Smooth muscle cell (in vitro differentiated cells): ENCODE measurements around the gene DST. TPM values are rescaled to one million over a fixed set of nuclear protein-coding genes. Genes with fewer than 3 reads are reported as not detected.

Source experiments
- DNase-seq: peaks from one replicate; lab custom pipeline; 2025; ENCODE audit not compliant: unreplicated experiment; lab: John Stamatoyannopoulos, UW
- H2AFZ ChIP-seq: fragments of 200-600 bp; sonication (generic); 2 replicates; pipeline ENCODE4 v1.6.0; 2016; ENCODE audit warnings: antibody characterized with exemption, low read depth, mild to moderate bottlenecking
- H3F3A ChIP-seq: fragments of 200-600 bp; sonication (generic); 2 replicates; pipeline ENCODE4 v1.6.0; 2017; ENCODE audit warnings: antibody characterized with exemption, low read depth
- H3K27ac ChIP-seq: fragments of 200-600 bp; sonication (generic); 2 replicates; pipeline ENCODE4 v1.5.1; 2016; ENCODE audit warnings: low read depth, mild to moderate bottlenecking
- H3K27me3 ChIP-seq: fragments of 200-600 bp; sonication (generic); 2 replicates; pipeline ENCODE4 v1.6.1; 2016; ENCODE audit warnings: low read depth, mild to moderate bottlenecking
- H3K36me3 ChIP-seq: fragments of 200-600 bp; sonication (generic); 2 replicates; pipeline ENCODE4 v1.5.1; 2016; ENCODE audit warnings: low read depth
- H3K4me1 ChIP-seq: fragments of 200-600 bp; sonication (generic); 2 replicates; pipeline ENCODE4 v1.5.1; 2016; ENCODE audit warnings: low read depth
- H3K4me2 ChIP-seq: fragments of 200-600 bp; sonication (generic); 2 replicates; pipeline ENCODE4 v1.6.0; 2016; ENCODE audit warnings: mild to moderate bottlenecking
- H3K4me3 ChIP-seq: fragments of 200-600 bp; sonication (generic); 2 replicates; pipeline ENCODE4 v1.5.1; 2016; ENCODE audit warnings: mild to moderate bottlenecking
- H3K79me2 ChIP-seq: fragments of 200-600 bp; sonication (generic); 2 replicates; pipeline ENCODE4 v1.6.0; 2016; ENCODE audit warnings: low read depth, mild to moderate bottlenecking
- H3K9ac ChIP-seq: fragments of 200-600 bp; sonication (generic); 2 replicates; pipeline ENCODE4 v1.6.0; 2016; ENCODE audit warnings: low read depth
- H3K9me3 ChIP-seq: fragments of 200-600 bp; sonication (generic); replicated peaks from 2 replicates; pipeline ENCODE4 v1.5.1; 2016; ENCODE audit warnings: low read depth
- H4K20me1 ChIP-seq: fragments of 200-600 bp; sonication (generic); 2 replicates; pipeline ENCODE4 v1.6.0; 2016; ENCODE audit warnings: low read depth
- WGBS: methylation state at CpG from one replicate; pipeline ENCODE4 v1.1.7; 2016; ENCODE audit warnings: low lambda C conversion rate; 5-methylcytosine and 5-hydroxymethylcytosine counted together
- polyA plus RNA-seq: library from polyadenylated mRNA; unstranded; fragments of >200 nt; fragmentation: Nextera tagmentation; extraction: Ambion mirVana; gene quantifications from 2 replicates; pipeline ENCODE4 v1.2.1, GENCODE V29; 2016
- total RNA-seq: library from RNA; depleted of rRNA; stranded (reverse); fragments of >200 nt; gene quantifications from 2 replicates; pipeline ENCODE4 v1.2.3, GENCODE V29; 2014
- TF ChIP-seq, protein P1 (sequence below): fragments of 200-600 bp; sonication (generic); IDR thresholded peaks from 2 replicates; pipeline ENCODE4 v1.5.1; 2017; ENCODE audit warnings: borderline replicate concordance, mild to moderate bottlenecking, antibody characterized with exemption; ENCODE audit not compliant: insufficient read depth, poor library complexity, severe bottlenecking

The DST gene
- total and polyA plus RNA-seq, 2 experiments from 2014 or later: 17.1 to 186 TPM

DNA sequence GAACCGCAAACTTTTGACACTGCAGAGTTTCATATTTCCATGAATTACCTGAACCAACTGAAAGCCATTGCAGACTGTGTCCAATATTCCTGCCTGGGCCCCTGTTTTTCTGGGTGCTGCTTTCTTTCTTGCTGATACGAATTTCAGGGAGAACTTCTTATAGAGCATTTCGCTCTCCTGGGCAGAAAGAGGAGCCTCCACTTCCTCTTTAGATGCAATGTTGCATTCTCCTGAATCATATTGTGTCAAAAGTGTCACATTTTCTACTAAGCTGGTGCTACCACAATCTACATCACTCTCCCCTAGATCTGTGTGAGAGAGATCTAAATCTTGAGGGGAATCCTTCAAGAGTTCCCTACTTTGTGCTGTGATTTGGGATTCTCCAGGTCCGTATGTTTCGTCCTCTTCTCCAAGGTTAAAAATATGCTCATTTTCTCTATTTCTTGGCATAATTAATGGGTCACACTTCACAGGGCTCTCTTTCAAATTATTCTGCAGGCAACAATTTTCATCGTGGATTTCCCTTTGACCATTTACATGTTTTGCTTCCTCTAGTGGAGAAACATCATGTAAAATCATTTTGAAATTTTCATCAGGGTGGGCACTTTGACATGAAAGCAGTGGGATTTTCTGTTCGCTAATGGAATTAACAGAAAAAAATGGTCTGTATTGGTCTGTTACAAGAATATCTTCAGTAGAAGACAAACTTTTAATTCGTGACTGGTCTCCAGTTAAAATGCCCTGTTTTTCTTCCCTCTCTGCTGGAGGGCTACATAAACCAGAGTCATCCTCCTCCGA is 102.3 kb downstream of the DST start:
- Histone ChIP-seq H3K4me3 (peak overlapping the region; percentile 73), H3F3A (peaks cover 24% of the 10 kb centered on the region), H3K27ac (peak overlapping the region; percentile 90), H3K9me3 (no peaks in the 10 kb centered on the region), H3K79me2 (peaks cover 39% of the 10 kb centered on the region), H4K20me1 (no peaks in the 10 kb centered on the region), H3K27me3 (no peaks in the 10 kb centered on the region), H3K9ac (no peak overlapping the region), H3K36me3 (no peaks in the 10 kb centered on the region), H2AFZ (no peak overlapping the region), H3K4me1 (peaks cover 34% of the 10 kb centered on the region), H3K4me2 (peak overlapping the region; percentile 96)
- DNase-seq: no peak
- TF ChIP-seq, protein P1, sequence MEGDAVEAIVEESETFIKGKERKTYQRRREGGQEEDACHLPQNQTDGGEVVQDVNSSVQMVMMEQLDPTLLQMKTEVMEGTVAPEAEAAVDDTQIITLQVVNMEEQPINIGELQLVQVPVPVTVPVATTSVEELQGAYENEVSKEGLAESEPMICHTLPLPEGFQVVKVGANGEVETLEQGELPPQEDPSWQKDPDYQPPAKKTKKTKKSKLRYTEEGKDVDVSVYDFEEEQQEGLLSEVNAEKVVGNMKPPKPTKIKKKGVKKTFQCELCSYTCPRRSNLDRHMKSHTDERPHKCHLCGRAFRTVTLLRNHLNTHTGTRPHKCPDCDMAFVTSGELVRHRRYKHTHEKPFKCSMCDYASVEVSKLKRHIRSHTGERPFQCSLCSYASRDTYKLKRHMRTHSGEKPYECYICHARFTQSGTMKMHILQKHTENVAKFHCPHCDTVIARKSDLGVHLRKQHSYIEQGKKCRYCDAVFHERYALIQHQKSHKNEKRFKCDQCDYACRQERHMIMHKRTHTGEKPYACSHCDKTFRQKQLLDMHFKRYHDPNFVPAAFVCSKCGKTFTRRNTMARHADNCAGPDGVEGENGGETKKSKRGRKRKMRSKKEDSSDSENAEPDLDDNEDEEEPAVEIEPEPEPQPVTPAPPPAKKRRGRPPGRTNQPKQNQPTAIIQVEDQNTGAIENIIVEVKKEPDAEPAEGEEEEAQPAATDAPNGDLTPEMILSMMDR: no peak
- 83% methylated on average over 9 of the region's 9 CpGs for WGBS

- H3K27ac ChIP-seq: no peak overlapping the region
- peaks cover 24% of the 10 kb centered on the region for H3F3A ChIP-seq
- no peaks in the 10 kb centered on the region for H4K20me1 ChIP-seq
- H3K9ac ChIP-seq: no peak overlapping the region
- no peaks in the 10 kb centered on the region for H3K9me3 ChIP-seq
- peak overlapping the region; percentile 73 for H3K4me3 ChIP-seq
- peak overlapping the region; percentile 57 for H3K4me2 ChIP-seq
- no peaks in the 10 kb centered on the region for H3K27me3 ChIP-seq
- H2AFZ ChIP-seq: no peak overlapping the region
- TF ChIP-seq, protein P1: no peak
- H3K79me2 ChIP-seq: peaks cover 39% of the 10 kb centered on the region
- DNase-seq: no peak
- no peaks in the 10 kb centered on the region for H3K36me3 ChIP-seq
- H3K4me1 ChIP-seq: peaks cover 36% of the 10 kb centered on the region
Measured at GRCh38 chr6:56539527-56540105, 103.1 kb downstream of the DST start.

- H3F3A ChIP-seq: peaks cover 24% of the 10 kb centered on the region
- H3K9ac ChIP-seq: no peak overlapping the region
- H3K4me1 ChIP-seq: peaks cover 36% of the 10 kb centered on the region
- peaks cover 39% of the 10 kb centered on the region for H3K79me2 ChIP-seq
- DNase-seq: no peak
- no peaks in the 10 kb centered on the region for H3K9me3 ChIP-seq
- H3K4me2 ChIP-seq: peak overlapping the region; percentile 57
- no peaks in the 10 kb centered on the region for H3K27me3 ChIP-seq
- H3K27ac ChIP-seq: no peak overlapping the region
- H4K20me1 ChIP-seq: no peaks in the 10 kb centered on the region
- TF ChIP-seq, protein P1: no peak
- no peak overlapping the region for H2AFZ ChIP-seq
- peak overlapping the region; percentile 73 for H3K4me3 ChIP-seq
- H3K36me3 ChIP-seq: no peaks in the 10 kb centered on the region
- 80% methylated on average over 2 of the region's 2 CpGs for WGBS
Measured at GRCh38 chr6:56538851-56539250, 103.8 kb downstream of the DST start.

GRCh38 chr6:56537223-56537770 is 105.4 kb downstream of the DST start:
- Histone ChIP-seq H3K9me3 (no peaks in the 10 kb centered on the region), H3K9ac (no peak overlapping the region), H2AFZ (no peak overlapping the region), H3K27me3 (no peaks in the 10 kb centered on the region), H3F3A (peaks cover 15% of the 10 kb centered on the region), H3K4me2 (no peak overlapping the region), H3K79me2 (peaks cover 39% of the 10 kb centered on the region), H4K20me1 (no peaks in the 10 kb centered on the region), H3K36me3 (no peaks in the 10 kb centered on the region), H3K4me3 (no peak overlapping the region), H3K4me1 (peaks cover 30% of the 10 kb centered on the region), H3K27ac (no peak overlapping the region)
- no peak for DNase-seq
- TF ChIP-seq, protein P1: no peak
